ENCODE results near the gene NPFFR1. TPM values are rescaled to one million over a fixed set of nuclear protein-coding genes. Genes with fewer than 3 reads are reported as not detected.
A peak's percentile ranks its signal among the peaks of the same experiment; 100 is the strongest.
"Not testable (repeated sequence)": the region's sequence is repeated elsewhere in the genome, so short reads cannot be mapped to it uniquely, and the experiment has no call there.

Gene NPFFR1
- total and polyA plus RNA-seq, 2 experiments from 2014 or later: not detected

DNA sequence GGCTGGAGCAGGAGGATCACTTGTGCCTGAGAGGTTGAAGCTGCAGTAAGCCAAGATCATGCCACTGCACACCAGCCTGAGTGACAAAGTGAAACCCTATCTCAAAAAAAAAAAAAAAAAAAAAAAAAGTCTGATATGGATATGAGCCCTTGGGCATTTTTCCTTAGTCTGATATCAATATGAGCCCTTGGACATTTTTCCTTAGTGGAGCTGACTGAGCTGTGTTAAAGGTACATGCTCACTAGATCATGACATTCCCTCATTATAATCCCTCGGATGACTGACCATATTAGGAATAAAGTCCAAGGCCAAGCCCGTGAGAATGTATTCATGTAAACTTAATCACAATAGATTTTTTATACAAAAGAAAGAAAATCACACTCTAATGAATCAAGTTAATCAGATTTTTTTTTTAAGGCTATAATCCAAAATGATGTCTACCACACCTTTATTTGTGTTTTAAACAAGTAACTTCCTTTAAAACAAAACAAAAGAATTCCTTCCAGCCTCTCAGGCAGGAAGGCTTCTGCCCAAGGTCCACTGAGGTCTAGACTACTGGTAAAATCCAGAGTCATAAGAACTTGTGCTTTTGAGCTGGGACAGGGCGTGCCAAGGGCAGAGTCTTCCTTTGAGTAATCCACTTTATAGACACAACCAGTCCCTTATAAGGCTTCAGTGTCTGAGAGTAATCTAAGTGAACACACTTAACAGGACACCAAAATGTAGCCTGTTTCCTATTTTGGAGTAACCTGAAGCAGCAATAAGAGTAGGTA, 56.1 kb downstream of the NPFFR1 start:
- 84% methylated on average over 3 of the region's 3 CpGs for WGBS (ENCODE audit: low lambda C conversion rate, missing lambda C conversion rate)
- Histone ChIP-seq H3K9me3 (ENCODE audit: low read depth) (no peaks in the 10 kb centered on the region), H3K27me3 (no peaks in the 10 kb centered on the region), H2AFZ (no peak overlapping the region), H3K4me1 (ENCODE audit: insufficient read depth) (peaks cover 7% of the 10 kb centered on the region), H3K4me2 (peak overlapping the region; percentile 6), H3K27ac (peak overlapping the region; percentile 68), H3K79me2 (peaks cover 86% of the 10 kb centered on the region), H3K4me3 (no peak overlapping the region), H3K9me2 (replicated peaks; ENCODE audit: insufficient read depth) (no peaks in the 10 kb centered on the region), H3K36me3 (replicated peaks; ENCODE audit: insufficient read depth, low read depth) (no peaks in the 10 kb centered on the region), H4K20me1 (ENCODE audit: insufficient read depth, poor library complexity, severe bottlenecking) (no peaks in the 10 kb centered on the region)
- no peak for TF ChIP-seq EZH2 (IDR thresholded peaks at IDR 0.05; ENCODE audit: borderline replicate concordance)
- TF ChIP-seq CTCF (IDR thresholded peaks at IDR 0.05; ENCODE audit: poor library complexity): no peak
- TF ChIP-seq EZH2phosphoT487 (IDR thresholded peaks at IDR 0.05; ENCODE audit: low read depth, severe bottlenecking, unreplicated experiment): no peak
- DNase-seq (ENCODE audit: low spot score): peak; percentile 55

- no peaks in the 10 kb centered on the region for H3K27me3 ChIP-seq
- no peaks in the 10 kb centered on the region for H3K4me1 ChIP-seq (ENCODE audit: insufficient read depth)
- DNase-seq (ENCODE audit: low spot score): no peak
- H3K9me3 ChIP-seq (ENCODE audit: low read depth): no peaks in the 10 kb centered on the region
- no peak overlapping the region for H2AFZ ChIP-seq
- no peaks in the 10 kb centered on the region for H3K36me3 ChIP-seq (replicated peaks; ENCODE audit: insufficient read depth, low read depth)
- TF ChIP-seq EZH2phosphoT487 (IDR thresholded peaks at IDR 0.05; ENCODE audit: low read depth, severe bottlenecking, unreplicated experiment) (no peak), CTCF (IDR thresholded peaks at IDR 0.05; ENCODE audit: poor library complexity) (no peak), EZH2 (IDR thresholded peaks at IDR 0.05; ENCODE audit: borderline replicate concordance) (no peak)
- H3K4me3 ChIP-seq: no peak overlapping the region
- H3K27ac ChIP-seq: no peak overlapping the region
- 95% methylated on average over 2 of the region's 2 CpGs for WGBS (ENCODE audit: low lambda C conversion rate, missing lambda C conversion rate)
- H3K4me2 ChIP-seq: no peak overlapping the region
- H3K9me2 ChIP-seq (replicated peaks; ENCODE audit: insufficient read depth): no peaks in the 10 kb centered on the region
- no peaks in the 10 kb centered on the region for H4K20me1 ChIP-seq (ENCODE audit: insufficient read depth, poor library complexity, severe bottlenecking)
- peaks cover 48% of the 10 kb centered on the region for H3K79me2 ChIP-seq
These were observed 60.1 kb downstream of the NPFFR1 start for GRCh38 chr10:70223728-70224127.

DNA sequence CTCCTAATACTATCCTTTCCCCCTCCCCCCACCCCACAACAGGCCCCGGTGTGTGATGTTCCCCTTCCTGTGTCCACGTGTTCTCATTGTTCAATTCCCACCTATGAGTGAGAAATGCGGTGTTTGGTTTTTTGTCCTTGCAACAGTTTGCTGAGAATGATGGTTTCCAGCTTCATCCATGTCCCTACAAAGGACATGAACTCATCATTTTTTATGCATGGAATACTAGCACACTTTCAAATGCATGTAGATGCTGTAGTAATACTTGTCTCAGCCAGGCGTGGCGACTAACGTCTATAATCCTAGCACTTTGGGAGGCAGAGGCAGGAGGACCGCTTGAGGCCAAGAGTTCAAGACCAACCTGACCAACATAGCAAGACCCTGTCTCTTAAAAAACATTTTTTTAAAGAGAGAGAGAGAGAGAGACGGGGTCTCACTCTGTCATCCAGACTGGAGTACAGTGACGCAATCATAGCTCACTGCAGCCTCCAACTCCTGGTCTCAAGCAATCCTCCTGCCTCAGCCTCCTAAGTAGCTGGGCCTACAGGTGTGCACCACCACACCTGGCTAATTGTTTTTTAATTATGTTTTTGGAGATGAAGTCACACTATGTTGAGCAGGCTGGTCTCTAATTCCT, 60.9 kb downstream of the NPFFR1 start:
- H2AFZ ChIP-seq; H3K4me2 ChIP-seq; H3K9me3 ChIP-seq (ENCODE audit: low read depth); H3K4me1 ChIP-seq (ENCODE audit: insufficient read depth); H3K9me2 ChIP-seq (replicated peaks; ENCODE audit: insufficient read depth); H3K4me3 ChIP-seq; H3K27ac ChIP-seq; H4K20me1 ChIP-seq (ENCODE audit: insufficient read depth, poor library complexity, severe bottlenecking); H3K27me3 ChIP-seq; H3K36me3 ChIP-seq (replicated peaks; ENCODE audit: insufficient read depth, low read depth); DNase-seq (ENCODE audit: low spot score): not testable (repeated sequence)
- WGBS (ENCODE audit: low lambda C conversion rate, missing lambda C conversion rate): 80% methylated on average over 9 of the region's 9 CpGs
- H3K79me2 ChIP-seq: peaks cover 42% of the 10 kb centered on the region

DNA sequence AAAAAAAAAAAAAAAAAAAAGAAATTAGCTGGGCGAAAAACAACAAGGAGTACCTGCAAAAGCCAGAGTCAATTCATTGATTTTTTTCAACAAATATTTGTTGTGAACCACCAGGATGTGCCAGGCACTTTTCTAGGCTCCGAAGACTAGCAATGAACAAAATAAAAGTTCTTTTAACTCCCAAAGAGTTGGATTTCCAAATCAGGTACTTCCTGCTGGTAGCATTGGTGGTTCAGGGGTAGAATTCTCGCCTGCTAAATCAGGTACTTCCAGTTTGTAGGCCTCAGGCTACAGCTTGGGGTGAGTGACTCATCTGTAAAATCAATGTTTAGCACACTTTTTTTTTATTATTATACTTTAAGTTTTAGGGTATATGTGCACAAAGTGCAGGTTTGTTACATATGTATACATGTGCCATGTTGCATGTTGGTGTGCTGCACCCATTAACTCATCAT, 61.4 kb downstream of the NPFFR1 start:
- Histone ChIP-seq H3K4me3 (no peak overlapping the region), H3K4me1 (ENCODE audit: insufficient read depth) (no peaks in the 10 kb centered on the region), H3K27me3 (no peaks in the 10 kb centered on the region), H3K27ac (no peak overlapping the region), H4K20me1 (ENCODE audit: insufficient read depth, poor library complexity, severe bottlenecking) (no peaks in the 10 kb centered on the region), H2AFZ (no peak overlapping the region), H3K79me2 (peaks cover 40% of the 10 kb centered on the region), H3K9me3 (ENCODE audit: low read depth) (no peaks in the 10 kb centered on the region), H3K9me2 (replicated peaks; ENCODE audit: insufficient read depth) (no peaks in the 10 kb centered on the region), H3K4me2 (no peak overlapping the region), H3K36me3 (replicated peaks; ENCODE audit: insufficient read depth, low read depth) (no peaks in the 10 kb centered on the region)
- peak; percentile 16 for DNase-seq (ENCODE audit: low spot score)
- 82% methylated on average over 3 of the region's 3 CpGs for WGBS (ENCODE audit: low lambda C conversion rate, missing lambda C conversion rate)
- TF ChIP-seq EZH2phosphoT487 (IDR thresholded peaks at IDR 0.05; ENCODE audit: low read depth, severe bottlenecking, unreplicated experiment) (no peak), CTCF (IDR thresholded peaks at IDR 0.05; ENCODE audit: poor library complexity) (no peak), EZH2 (IDR thresholded peaks at IDR 0.05; ENCODE audit: borderline replicate concordance) (no peak)
